DND-41 (cell line): ENCODE results near the gene SNRPA1.

Source experiments
- CTCF ChIP-seq: IDR thresholded peaks from 2 replicates; pipeline ENCODE4 v1.5.1; 2012; ENCODE audit warnings: borderline replicate concordance, low read length, moderate library complexity, mild to moderate bottlenecking; ENCODE audit not compliant: poor library complexity, severe bottlenecking; ENCODE audit errors: extremely low read depth
- EZH2 ChIP-seq: IDR thresholded peaks from 3 replicates; pipeline ENCODE4 v1.6.1; 2012; ENCODE audit warnings: borderline replicate concordance, low read depth, mild to moderate bottlenecking, moderate library complexity, low read length, inconsistent platforms; ENCODE audit not compliant: severe bottlenecking

DNA sequence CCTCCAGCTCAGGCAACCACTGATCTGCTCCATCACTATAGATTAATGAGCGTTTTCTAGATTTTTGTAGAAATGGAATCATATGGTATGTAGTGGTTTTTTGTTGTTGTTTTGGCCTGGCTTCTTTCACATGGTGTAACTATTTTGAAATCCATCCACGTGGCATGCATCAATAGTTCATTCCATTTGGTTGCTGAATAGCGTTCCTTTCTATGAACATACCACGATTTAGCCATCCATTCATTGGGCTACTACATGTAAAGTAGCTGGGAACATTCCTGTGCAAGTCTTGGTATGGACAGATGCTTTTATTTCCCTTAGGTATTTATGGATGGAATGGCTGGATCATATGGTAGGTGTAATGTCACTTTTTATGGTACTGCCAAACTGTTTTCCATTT lies 32.5 kb downstream of the SNRPA1 start:
- no peak for TF ChIP-seq CTCF
- no peak for TF ChIP-seq EZH2
